Activated naive CD8-positive, alpha-beta T cell treated with anti-CD3 and anti-CD28 coated beads for 36 hours (primary cell): ENCODE data around the gene SHROOM1. TPM values are rescaled to one million over a fixed set of nuclear protein-coding genes. Genes with fewer than 3 reads are reported as not detected.
"Not testable (repeated sequence)": the region's sequence is repeated elsewhere in the genome, so short reads cannot be mapped to it uniquely, and the experiment has no call there.

Experiments used
- DNase-seq: peaks from one replicate; pipeline ENCODE4 v3.0.0; 2021
- H3K27ac Mint-ChIP-seq: one replicate; pipeline ENCODE4 v1.8.0; 2022; ENCODE audit warnings: mild to moderate bottlenecking, moderate library complexity, mixed read lengths
- H3K27me3 Mint-ChIP-seq: one replicate; pipeline ENCODE4 v1.8.0; 2022; ENCODE audit warnings: mild to moderate bottlenecking, mixed read lengths
- H3K36me3 Mint-ChIP-seq: one replicate; pipeline ENCODE4 v1.8.0; 2021; ENCODE audit warnings: mild to moderate bottlenecking, mixed read lengths
- H3K4me1 Mint-ChIP-seq: one replicate; pipeline ENCODE4 v1.8.0; 2021; ENCODE audit warnings: mixed read lengths
- H3K4me3 Mint-ChIP-seq: one replicate; pipeline ENCODE4 v1.8.0; 2022; ENCODE audit warnings: mild to moderate bottlenecking, moderate library complexity, mixed read lengths
- H3K9me3 Mint-ChIP-seq: one replicate; pipeline ENCODE4 v1.8.0; 2022; ENCODE audit warnings: mixed read lengths
- total RNA-seq, 2 experiments: library from RNA; stranded (reverse); gene quantifications; one replicate each; pipeline ENCODE4 v1.2.3, GENCODE V29; 2021

SHROOM1 gene
- total RNA-seq, 2 experiments from 2014 or later, result 1.8 to 2.3 TPM

- Mint-ChIP-seq H3K36me3 (no peaks in the 10 kb centered on the region), H3K9me3 (no peaks in the 10 kb centered on the region), H3K27ac (no peak overlapping the region), H3K4me1 (peaks cover 10% of the 10 kb centered on the region), H3K27me3 (peaks cover 58% of the 10 kb centered on the region), H3K4me3 (no peak overlapping the region)
- no peak for DNase-seq
Observed at GRCh38 chr5:132812123-132812765, 18.2 kb downstream of the SHROOM1 start.

- Mint-ChIP-seq H3K4me3 (no peak overlapping the region), H3K9me3 (no peaks in the 10 kb centered on the region), H3K4me1 (peaks cover 10% of the 10 kb centered on the region), H3K36me3 (no peaks in the 10 kb centered on the region), H3K27ac (no peak overlapping the region), H3K27me3 (peaks cover 60% of the 10 kb centered on the region)
- no peak for DNase-seq
Observed at GRCh38 chr5:132810605-132811004, 19.8 kb downstream of the SHROOM1 start.

- H3K27me3 Mint-ChIP-seq, result peaks cover 62% of the 10 kb centered on the region
Observed at GRCh38 chr5:132808866-132809265, 21.6 kb downstream of the SHROOM1 start.

GRCh38 chr5:132808448-132808847, 22.0 kb downstream of the SHROOM1 start:
- peaks cover 10% of the 10 kb centered on the region for H3K4me1 Mint-ChIP-seq
- no peak for DNase-seq
- no peak overlapping the region for H3K4me3 Mint-ChIP-seq
- H3K27ac Mint-ChIP-seq, result no peak overlapping the region
- no peaks in the 10 kb centered on the region for H3K36me3 Mint-ChIP-seq
- no peaks in the 10 kb centered on the region for H3K9me3 Mint-ChIP-seq
- H3K27me3 Mint-ChIP-seq, result peaks cover 67% of the 10 kb centered on the region

More at GRCh38 chr5:132808866-132809265, 21.6 kb downstream of the SHROOM1 start:
- Mint-ChIP-seq H3K27ac (no peak overlapping the region), H3K4me3 (no peak overlapping the region), H3K4me1 (peaks cover 10% of the 10 kb centered on the region), H3K9me3 (no peaks in the 10 kb centered on the region), H3K36me3 (no peaks in the 10 kb centered on the region)
- no peak for DNase-seq

GRCh38 chr5:132807163-132807838, 23.1 kb downstream of the SHROOM1 start:
- Mint-ChIP-seq H3K27me3 (peaks cover 69% of the 10 kb centered on the region), H3K27ac (no peak overlapping the region), H3K4me3 (no peak overlapping the region), H3K36me3 (no peaks in the 10 kb centered on the region), H3K4me1 (peaks cover 2% of the 10 kb centered on the region), H3K9me3 (no peaks in the 10 kb centered on the region)
- DNase-seq, result no peak

- not testable (repeated sequence) for H3K36me3 Mint-ChIP-seq, H3K9me3 Mint-ChIP-seq
Observed at GRCh38 chr5:132806804-132807162, 23.7 kb downstream of the SHROOM1 start.

GRCh38 chr5:132805872-132806271, 24.6 kb downstream of the SHROOM1 start:
- not testable (repeated sequence) for H3K27ac Mint-ChIP-seq, H3K36me3 Mint-ChIP-seq, H3K9me3 Mint-ChIP-seq, DNase-seq, H3K4me3 Mint-ChIP-seq, H3K4me1 Mint-ChIP-seq
- H3K27me3 Mint-ChIP-seq, result peaks cover 60% of the 10 kb centered on the region

More at GRCh38 chr5:132806804-132807162, 23.7 kb downstream of the SHROOM1 start:
- not testable (repeated sequence) for H3K4me1 Mint-ChIP-seq, DNase-seq, H3K27ac Mint-ChIP-seq, H3K4me3 Mint-ChIP-seq
- H3K27me3 Mint-ChIP-seq, result peaks cover 69% of the 10 kb centered on the region

GRCh38 chr5:132804219-132804618, 26.2 kb downstream of the SHROOM1 start:
- DNase-seq, H3K9me3 Mint-ChIP-seq, H3K27ac Mint-ChIP-seq, H3K4me1 Mint-ChIP-seq, H3K36me3 Mint-ChIP-seq, H3K4me3 Mint-ChIP-seq: not testable (repeated sequence)
- H3K27me3 Mint-ChIP-seq, result peaks cover 43% of the 10 kb centered on the region

- peaks cover 38% of the 10 kb centered on the region for H3K27me3 Mint-ChIP-seq
- H3K36me3 Mint-ChIP-seq, DNase-seq, H3K4me3 Mint-ChIP-seq, H3K4me1 Mint-ChIP-seq, H3K9me3 Mint-ChIP-seq, H3K27ac Mint-ChIP-seq: not testable (repeated sequence)
Observed at GRCh38 chr5:132802685-132803066, 27.8 kb downstream of the SHROOM1 start.

GRCh38 chr5:132802044-132802684, 28.3 kb downstream of the SHROOM1 start:
- no peaks in the 10 kb centered on the region for H3K9me3 Mint-ChIP-seq
- no peaks in the 10 kb centered on the region for H3K4me1 Mint-ChIP-seq
- H3K27me3 Mint-ChIP-seq, result peaks cover 35% of the 10 kb centered on the region
- no peak overlapping the region for H3K27ac Mint-ChIP-seq
- H3K36me3 Mint-ChIP-seq, result no peaks in the 10 kb centered on the region
- DNase-seq, result no peak
- H3K4me3 Mint-ChIP-seq, result no peak overlapping the region

- Mint-ChIP-seq H3K4me3 (no peak overlapping the region), H3K4me1 (no peaks in the 10 kb centered on the region), H3K9me3 (no peaks in the 10 kb centered on the region), H3K27ac (no peak overlapping the region), H3K27me3 (peaks cover 35% of the 10 kb centered on the region), H3K36me3 (no peaks in the 10 kb centered on the region)
- DNase-seq, result no peak
Observed at GRCh38 chr5:132800545-132800944, 29.9 kb downstream of the SHROOM1 start.

- no peak overlapping the region for H3K27ac Mint-ChIP-seq
- no peak for DNase-seq
- no peaks in the 10 kb centered on the region for H3K4me1 Mint-ChIP-seq
- peaks cover 39% of the 10 kb centered on the region for H3K27me3 Mint-ChIP-seq
- no peaks in the 10 kb centered on the region for H3K9me3 Mint-ChIP-seq
- H3K4me3 Mint-ChIP-seq, result no peak overlapping the region
- no peaks in the 10 kb centered on the region for H3K36me3 Mint-ChIP-seq
Observed at GRCh38 chr5:132799392-132799791, 31.1 kb downstream of the SHROOM1 start.

GRCh38 chr5:132797651-132798050, 32.8 kb downstream of the SHROOM1 start:
- H3K4me3 Mint-ChIP-seq, result no peak overlapping the region
- peaks cover 28% of the 10 kb centered on the region for H3K27me3 Mint-ChIP-seq
- H3K4me1 Mint-ChIP-seq, result no peaks in the 10 kb centered on the region
- no peaks in the 10 kb centered on the region for H3K36me3 Mint-ChIP-seq
- H3K27ac Mint-ChIP-seq, result no peak overlapping the region
- no peaks in the 10 kb centered on the region for H3K9me3 Mint-ChIP-seq
- no peak for DNase-seq

- H3K4me3 Mint-ChIP-seq, result no peak overlapping the region
- H3K36me3 Mint-ChIP-seq, result no peaks in the 10 kb centered on the region
- no peak overlapping the region for H3K27ac Mint-ChIP-seq
- no peak for DNase-seq
- H3K9me3 Mint-ChIP-seq, result no peaks in the 10 kb centered on the region
- no peaks in the 10 kb centered on the region for H3K4me1 Mint-ChIP-seq
- peaks cover 27% of the 10 kb centered on the region for H3K27me3 Mint-ChIP-seq
Observed at GRCh38 chr5:132791026-132791425, 39.4 kb downstream of the SHROOM1 start.

- DNase-seq, result no peak
- H3K36me3 Mint-ChIP-seq, result no peaks in the 10 kb centered on the region
- no peak overlapping the region for H3K4me3 Mint-ChIP-seq
- H3K27ac Mint-ChIP-seq, result no peak overlapping the region
- H3K4me1 Mint-ChIP-seq, result no peaks in the 10 kb centered on the region
- H3K9me3 Mint-ChIP-seq, result no peaks in the 10 kb centered on the region
- H3K27me3 Mint-ChIP-seq, result peaks cover 24% of the 10 kb centered on the region
Observed at GRCh38 chr5:132790201-132790865, 40.1 kb downstream of the SHROOM1 start.
